ENCODE results near the gene MIF4GD. TPM values are rescaled to one million over a fixed set of nuclear protein-coding genes. Genes with fewer than 3 reads are reported as not detected.

MIF4GD gene
- total and polyA plus RNA-seq, 9 of the 15 experiments (the other 6 are each of a cell fraction or from before 2014, with no cell fraction given): 11.8 to 63.8 (median 28.1) TPM

DNA sequence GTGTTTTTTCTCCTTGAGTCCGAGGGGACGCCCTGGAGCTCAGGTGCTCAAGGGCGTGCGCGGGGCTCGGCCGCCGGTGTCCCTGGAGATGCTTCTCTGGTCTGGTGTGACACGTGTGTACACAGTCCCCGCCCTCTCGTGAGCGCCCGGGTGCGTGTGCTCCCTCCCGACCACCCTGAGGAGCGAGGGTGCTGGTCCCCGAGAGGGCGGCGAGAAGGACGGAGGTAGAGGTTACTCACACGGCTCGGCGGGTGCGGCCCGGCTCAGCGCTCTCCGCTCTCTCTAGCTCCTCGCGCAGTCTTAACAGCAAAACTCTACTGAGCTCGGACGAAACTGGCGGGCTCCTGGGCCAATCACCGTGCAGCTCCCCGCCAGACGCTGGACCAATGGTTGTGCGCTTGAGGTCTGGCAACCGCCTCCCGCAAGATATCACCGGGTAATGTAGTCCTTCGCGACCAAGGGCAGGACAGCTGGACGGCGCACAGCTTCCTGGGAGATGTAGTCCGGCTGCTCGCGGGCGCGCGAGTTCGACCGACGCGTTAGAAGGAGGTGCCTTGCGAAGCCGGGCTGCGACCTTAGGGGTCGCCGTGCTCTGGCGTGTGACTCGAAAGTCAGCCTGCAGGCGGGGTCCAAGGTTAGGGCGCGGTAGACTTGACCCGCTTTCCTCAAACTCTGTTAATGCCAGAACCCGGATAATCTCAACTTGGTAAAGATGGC is 18.2 kb upstream of the MIF4GD start, which contains the start of gene SLC25A19 (continued):
- TF ChIP-seq, protein P1, sequence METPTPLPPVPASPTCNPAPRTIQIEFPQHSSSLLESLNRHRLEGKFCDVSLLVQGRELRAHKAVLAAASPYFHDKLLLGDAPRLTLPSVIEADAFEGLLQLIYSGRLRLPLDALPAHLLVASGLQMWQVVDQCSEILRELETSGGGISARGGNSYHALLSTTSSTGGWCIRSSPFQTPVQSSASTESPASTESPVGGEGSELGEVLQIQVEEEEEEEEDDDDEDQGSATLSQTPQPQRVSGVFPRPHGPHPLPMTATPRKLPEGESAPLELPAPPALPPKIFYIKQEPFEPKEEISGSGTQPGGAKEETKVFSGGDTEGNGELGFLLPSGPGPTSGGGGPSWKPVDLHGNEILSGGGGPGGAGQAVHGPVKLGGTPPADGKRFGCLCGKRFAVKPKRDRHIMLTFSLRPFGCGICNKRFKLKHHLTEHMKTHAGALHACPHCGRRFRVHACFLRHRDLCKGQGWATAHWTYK (CRISPR knock-in tag; IDR thresholded peaks at IDR 0.05): no peak
- TF ChIP-seq TEAD4 (IDR thresholded peaks at IDR 0.05; ENCODE audit: low read length) (peak; percentile 20; the same call in 1 of the 2 replicates), TEAD4 (CRISPR knock-in tag; IDR thresholded peaks at IDR 0.05; ENCODE audit: borderline replicate concordance) (no peak), ZNF212 (CRISPR knock-in tag; IDR thresholded peaks at IDR 0.05) (no peak), CBFA2T2 (conservative IDR thresholded peaks at IDR 0.05) (no peak), ZNF282 (CRISPR knock-in tag; IDR thresholded peaks at IDR 0.05) (no peak), GATAD2B (IDR thresholded peaks at IDR 0.05; ENCODE audit: borderline replicate concordance) (no peak), ZNF699 (CRISPR knock-in tag; IDR thresholded peaks at IDR 0.05; ENCODE audit: insufficient replicate concordance) (no peak), PHF8 (IDR thresholded peaks at IDR 0.05; ENCODE audit: borderline replicate concordance, low read length) (peak; percentile 88; the same call in 1 of the 2 replicates), ZNF24 (IDR thresholded peaks at IDR 0.05) (peak; percentile 64; the same call in 1 of the 2 replicates), BCL6 (CRISPR knock-in tag; IDR thresholded peaks at IDR 0.05) (no peak), CBFB (CRISPR knock-in tag; IDR thresholded peaks at IDR 0.05) (no peak), NRF1 (conservative IDR thresholded peaks at IDR 0.05 in 1 of 2, IDR thresholded peaks at IDR 0.05 in 1 of 2) (peak; percentile 87 to 90)
- TF ChIP-seq, protein P2, sequence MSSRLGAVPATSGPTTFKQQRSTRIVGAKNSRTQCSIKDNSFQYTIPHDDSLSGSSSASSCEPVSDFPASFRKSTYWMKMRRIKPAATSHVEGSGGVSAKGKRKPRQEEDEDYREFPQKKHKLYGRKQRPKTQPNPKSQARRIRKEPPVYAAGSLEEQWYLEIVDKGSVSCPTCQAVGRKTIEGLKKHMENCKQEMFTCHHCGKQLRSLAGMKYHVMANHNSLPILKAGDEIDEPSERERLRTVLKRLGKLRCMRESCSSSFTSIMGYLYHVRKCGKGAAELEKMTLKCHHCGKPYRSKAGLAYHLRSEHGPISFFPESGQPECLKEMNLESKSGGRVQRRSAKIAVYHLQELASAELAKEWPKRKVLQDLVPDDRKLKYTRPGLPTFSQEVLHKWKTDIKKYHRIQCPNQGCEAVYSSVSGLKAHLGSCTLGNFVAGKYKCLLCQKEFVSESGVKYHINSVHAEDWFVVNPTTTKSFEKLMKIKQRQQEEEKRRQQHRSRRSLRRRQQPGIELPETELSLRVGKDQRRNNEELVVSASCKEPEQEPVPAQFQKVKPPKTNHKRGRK (tag; IDR thresholded peaks at IDR 0.05): no peak
- TF ChIP-seq, protein P3, sequence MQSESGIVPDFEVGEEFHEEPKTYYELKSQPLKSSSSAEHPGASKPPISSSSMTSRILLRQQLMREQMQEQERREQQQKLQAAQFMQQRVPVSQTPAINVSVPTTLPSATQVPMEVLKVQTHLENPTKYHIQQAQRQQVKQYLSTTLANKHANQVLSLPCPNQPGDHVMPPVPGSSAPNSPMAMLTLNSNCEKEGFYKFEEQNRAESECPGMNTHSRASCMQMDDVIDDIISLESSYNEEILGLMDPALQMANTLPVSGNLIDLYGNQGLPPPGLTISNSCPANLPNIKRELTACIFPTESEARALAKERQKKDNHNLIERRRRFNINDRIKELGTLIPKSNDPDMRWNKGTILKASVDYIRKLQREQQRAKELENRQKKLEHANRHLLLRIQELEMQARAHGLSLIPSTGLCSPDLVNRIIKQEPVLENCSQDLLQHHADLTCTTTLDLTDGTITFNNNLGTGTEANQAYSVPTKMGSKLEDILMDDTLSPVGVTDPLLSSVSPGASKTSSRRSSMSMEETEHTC (IDR thresholded peaks at IDR 0.05): peak; percentile 52; the same call in 1 of the 2 replicates
- TF ChIP-seq, protein P4, sequence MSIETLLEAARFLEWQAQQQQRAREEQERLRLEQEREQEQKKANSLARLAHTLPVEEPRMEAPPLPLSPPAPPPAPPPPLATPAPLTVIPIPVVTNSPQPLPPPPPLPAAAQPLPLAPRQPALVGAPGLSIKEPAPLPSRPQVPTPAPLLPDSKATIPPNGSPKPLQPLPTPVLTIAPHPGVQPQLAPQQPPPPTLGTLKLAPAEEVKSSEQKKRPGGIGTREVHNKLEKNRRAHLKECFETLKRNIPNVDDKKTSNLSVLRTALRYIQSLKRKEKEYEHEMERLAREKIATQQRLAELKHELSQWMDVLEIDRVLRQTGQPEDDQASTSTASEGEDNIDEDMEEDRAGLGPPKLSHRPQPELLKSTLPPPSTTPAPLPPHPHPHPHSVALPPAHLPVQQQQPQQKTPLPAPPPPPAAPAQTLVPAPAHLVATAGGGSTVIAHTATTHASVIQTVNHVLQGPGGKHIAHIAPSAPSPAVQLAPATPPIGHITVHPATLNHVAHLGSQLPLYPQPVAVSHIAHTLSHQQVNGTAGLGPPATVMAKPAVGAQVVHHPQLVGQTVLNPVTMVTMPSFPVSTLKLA (conservative IDR thresholded peaks at IDR 0.05): peak; percentile 91 to 95
- TF ChIP-seq, protein P5, sequence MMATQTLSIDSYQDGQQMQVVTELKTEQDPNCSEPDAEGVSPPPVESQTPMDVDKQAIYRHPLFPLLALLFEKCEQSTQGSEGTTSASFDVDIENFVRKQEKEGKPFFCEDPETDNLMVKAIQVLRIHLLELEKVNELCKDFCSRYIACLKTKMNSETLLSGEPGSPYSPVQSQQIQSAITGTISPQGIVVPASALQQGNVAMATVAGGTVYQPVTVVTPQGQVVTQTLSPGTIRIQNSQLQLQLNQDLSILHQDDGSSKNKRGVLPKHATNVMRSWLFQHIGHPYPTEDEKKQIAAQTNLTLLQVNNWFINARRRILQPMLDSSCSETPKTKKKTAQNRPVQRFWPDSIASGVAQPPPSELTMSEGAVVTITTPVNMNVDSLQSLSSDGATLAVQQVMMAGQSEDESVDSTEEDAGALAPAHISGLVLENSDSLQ (IDR thresholded peaks at IDR 0.05): peak; percentile 99
- TF ChIP-seq, protein P6, sequence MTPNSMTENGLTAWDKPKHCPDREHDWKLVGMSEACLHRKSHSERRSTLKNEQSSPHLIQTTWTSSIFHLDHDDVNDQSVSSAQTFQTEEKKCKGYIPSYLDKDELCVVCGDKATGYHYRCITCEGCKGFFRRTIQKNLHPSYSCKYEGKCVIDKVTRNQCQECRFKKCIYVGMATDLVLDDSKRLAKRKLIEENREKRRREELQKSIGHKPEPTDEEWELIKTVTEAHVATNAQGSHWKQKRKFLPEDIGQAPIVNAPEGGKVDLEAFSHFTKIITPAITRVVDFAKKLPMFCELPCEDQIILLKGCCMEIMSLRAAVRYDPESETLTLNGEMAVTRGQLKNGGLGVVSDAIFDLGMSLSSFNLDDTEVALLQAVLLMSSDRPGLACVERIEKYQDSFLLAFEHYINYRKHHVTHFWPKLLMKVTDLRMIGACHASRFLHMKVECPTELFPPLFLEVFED (CRISPR knock-in tag; conservative IDR thresholded peaks at IDR 0.05): no peak

Measured in K562 (cell line).